Measurements from ENCODE around the gene GALNT7. TPM values are rescaled to one million over a fixed set of nuclear protein-coding genes. Genes with fewer than 3 reads are reported as not detected.

Gene GALNT7
- total RNA-seq, 2 donors from 2014 or later, result 17.3 to 19.4 TPM

DNA sequence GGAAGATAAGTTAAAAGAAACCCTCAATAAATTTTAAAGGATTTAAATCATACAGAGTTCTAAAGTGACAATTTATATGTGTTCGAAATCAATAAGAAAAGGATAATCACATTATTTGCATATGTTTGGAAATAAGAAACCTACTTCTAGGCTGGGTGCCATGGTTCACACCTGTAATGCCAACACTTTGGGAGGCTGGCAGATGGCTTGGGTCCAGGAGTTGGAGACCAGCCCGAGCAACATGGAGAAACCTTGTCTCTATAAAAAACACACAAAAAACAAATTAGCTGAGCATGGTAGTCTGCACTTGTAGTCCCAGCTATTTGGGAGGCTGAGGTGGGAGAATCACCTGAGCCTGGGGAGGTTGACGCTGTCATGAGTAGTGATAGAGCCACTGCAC is 194.1 kb downstream of the GALNT7 start:
- Mint-ChIP-seq H3K4me1 (ENCODE audit: low read depth in 2 of 2) (peaks cover 9 to 14% of the 10 kb centered on the region in 2 donors), H3K27me3 (no peaks in the 10 kb centered on the region), H3K36me3 (no peaks in the 10 kb centered on the region), H3K27ac (no peak overlapping the region), H3K4me3 (no peak overlapping the region), H3K9me3 (no peaks in the 10 kb centered on the region)
- DNase-seq (ENCODE audit: low spot score) (no peak), ATAC-seq (no peak)

DNA sequence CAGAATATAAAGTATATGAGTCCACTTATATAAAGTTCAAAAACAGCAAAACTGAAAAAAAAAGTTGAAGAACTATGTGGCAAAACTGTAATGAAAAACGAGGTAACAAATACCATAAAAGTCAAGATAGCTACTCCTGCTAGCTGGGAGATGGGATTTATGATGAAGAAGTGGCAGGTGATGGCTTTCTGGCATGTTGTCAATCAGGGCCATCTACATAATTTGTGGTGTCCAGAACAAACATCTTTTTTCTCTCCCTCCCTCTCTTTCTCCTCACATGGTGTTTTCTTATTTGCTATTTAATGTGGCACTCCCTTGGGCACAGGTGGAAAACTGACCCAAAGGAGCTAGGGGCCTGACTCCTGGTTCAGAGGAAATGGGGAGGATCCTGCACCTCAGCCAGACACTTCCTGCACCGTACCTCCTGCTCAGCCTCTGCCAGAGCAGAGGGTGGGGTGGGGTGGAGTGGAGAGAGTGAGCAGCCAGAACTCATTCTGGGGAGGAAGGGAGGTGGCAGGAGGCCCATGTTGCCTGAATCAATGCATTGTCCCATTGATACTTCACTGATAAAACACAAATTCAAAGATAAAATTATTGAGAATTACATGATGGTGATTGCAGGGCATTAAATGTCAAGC is 196.9 kb downstream of the GALNT7 start:
- no peaks in the 10 kb centered on the region for H3K9me3 Mint-ChIP-seq
- ATAC-seq, result no peak
- no peak for DNase-seq (ENCODE audit: low spot score)
- no peaks in the 10 kb centered on the region for H3K36me3 Mint-ChIP-seq
- no peaks in the 10 kb centered on the region for H3K27me3 Mint-ChIP-seq
- H3K27ac Mint-ChIP-seq, result no peak overlapping the region
- H3K4me3 Mint-ChIP-seq, result no peak overlapping the region
- H3K4me1 Mint-ChIP-seq (ENCODE audit: low read depth in 2 of 2), result peaks cover 13 to 22% of the 10 kb centered on the region in 2 donors

DNA sequence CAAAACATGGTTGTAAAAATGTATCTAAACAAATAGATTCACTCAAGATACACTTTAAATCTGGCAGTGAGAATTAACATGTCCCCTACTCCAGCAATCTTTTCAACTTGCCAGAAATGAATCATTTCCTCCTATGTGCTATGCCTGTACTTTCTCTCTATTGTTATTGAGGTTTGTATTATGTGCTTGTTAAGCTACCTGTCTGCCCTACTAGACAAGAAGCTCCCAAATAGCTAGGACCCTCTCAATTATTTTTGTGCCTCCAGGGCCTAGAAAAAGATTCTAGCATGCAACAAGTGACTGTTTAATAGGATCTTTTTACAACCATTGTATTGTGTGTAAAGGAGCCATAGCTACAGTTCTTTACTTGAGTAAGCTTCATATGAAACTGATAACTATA is 198.7 kb downstream of the GALNT7 start:
- Mint-ChIP-seq H3K36me3 (no peaks in the 10 kb centered on the region), H3K4me1 (ENCODE audit: low read depth in 2 of 2) (peaks cover 16 to 27% of the 10 kb centered on the region in 2 donors)
- no peak for ATAC-seq

DNA sequence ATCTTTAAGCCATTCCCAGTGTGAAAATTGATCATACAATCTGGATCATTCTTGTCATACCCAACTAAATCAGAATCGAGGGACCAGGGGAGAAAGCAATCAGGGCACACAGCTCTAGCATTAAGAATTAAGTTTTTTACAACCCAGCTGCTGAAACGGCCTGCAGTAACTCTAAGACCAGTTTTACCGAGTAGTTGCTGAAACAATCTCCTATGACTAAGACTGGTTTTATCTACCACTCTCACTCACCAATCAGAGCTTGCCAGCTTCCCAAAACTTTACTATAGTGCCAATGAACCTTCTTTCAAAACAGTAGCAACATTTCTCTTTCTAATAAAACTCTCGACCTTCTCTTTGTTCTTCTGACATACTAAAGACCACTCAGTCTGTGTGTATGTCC is 199.3 kb downstream of the GALNT7 start:
- no peak for ATAC-seq
- H3K4me3 Mint-ChIP-seq, result no peak overlapping the region
- H3K4me1 Mint-ChIP-seq (ENCODE audit: low read depth in 2 of 2), result peaks cover 21 to 30% of the 10 kb centered on the region in 2 donors
- no peak overlapping the region for H3K27ac Mint-ChIP-seq
- H3K9me3 Mint-ChIP-seq, result no peaks in the 10 kb centered on the region
- DNase-seq (ENCODE audit: low spot score), result no peak
- H3K27me3 Mint-ChIP-seq, result no peaks in the 10 kb centered on the region
- H3K36me3 Mint-ChIP-seq, result no peaks in the 10 kb centered on the region

More for the DNA sequence above, 198.7 kb downstream of the GALNT7 start:
- H3K27ac Mint-ChIP-seq, result peak overlapping the region in 1 of 2 donors; percentile 34
- H3K27me3 Mint-ChIP-seq, result no peaks in the 10 kb centered on the region
- no peaks in the 10 kb centered on the region for H3K9me3 Mint-ChIP-seq
- peak overlapping the region; percentile 17 for H3K4me3 Mint-ChIP-seq
- DNase-seq (ENCODE audit: low spot score), result no peak

DNA sequence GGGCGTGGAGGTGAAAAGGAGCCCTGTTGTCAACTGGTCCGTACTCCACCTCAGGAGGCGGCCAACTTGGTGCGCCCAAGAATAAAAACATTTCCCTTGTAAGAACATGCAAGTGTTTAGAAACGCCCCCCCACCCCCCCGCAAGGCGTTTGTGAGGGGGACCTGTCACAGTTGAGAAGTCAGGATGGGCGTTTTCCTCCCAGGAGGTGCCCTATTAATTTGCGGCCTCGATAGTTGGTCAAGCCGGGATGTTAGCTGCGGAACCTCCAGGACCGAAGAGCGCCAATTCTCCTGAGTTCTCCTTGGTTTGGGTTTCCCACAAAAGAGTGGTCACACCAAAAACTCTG is 201.5 kb downstream of the GALNT7 start:
- Mint-ChIP-seq H3K4me1 (ENCODE audit: low read depth in 2 of 2) (peaks cover 25 to 36% of the 10 kb centered on the region in 2 donors), H3K27me3 (no peaks in the 10 kb centered on the region), H3K36me3 (no peaks in the 10 kb centered on the region), H3K9me3 (no peaks in the 10 kb centered on the region), H3K4me3 (peak overlapping the region; percentile 100), H3K27ac (peak overlapping the region; percentile 93 to 96)
- ATAC-seq, result peak; percentile 3 to 10
- peak; percentile 63 for DNase-seq (ENCODE audit: low spot score)

DNA sequence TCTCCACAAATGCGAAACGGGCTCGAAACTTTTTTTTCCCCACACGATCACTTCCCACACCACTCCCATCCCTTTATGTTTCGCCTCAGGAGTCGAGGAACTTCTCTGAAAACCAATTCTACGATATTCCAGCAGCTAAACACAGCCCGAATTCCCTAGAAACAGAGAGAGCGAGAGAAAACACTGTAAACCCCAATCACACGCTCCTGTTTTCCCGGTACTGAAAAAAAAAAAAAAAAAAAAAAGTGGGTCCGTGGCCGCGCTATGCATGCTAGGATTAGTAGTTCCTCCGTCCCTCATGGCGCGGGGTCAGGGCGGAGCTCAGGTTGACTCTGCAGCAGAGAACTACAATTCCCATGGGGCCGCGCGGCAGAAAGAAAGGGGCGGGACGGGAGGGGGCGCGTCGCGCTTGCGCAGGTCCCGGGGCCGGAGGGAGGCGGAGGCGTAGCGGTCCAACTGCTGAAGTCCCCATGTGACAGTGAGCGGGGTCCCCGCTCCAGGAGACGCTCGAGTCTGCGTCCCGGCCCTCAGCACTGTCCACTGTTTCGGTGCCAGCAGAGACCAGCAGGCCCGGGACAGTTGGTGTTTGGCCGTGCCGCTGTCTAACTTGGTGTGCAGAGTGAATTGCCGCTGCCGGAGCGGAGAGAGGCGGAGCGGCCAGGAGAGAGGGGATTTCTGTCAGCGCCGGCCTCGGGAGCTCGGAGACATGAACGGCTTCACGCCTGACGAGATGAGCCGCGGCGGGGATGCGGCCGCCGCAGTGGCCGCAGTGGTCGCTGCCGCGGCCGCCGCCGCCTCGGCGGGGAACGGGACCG is 202.1 kb downstream of the GALNT7 start, which contains the start of gene SAP30:
Gene SAP30, plus strand, starts transcription at position 478 of the 815 bp plus-strand sequence. Its CDS starts 229 bp downstream, at position 707.
- Mint-ChIP-seq H3K4me1 (ENCODE audit: low read depth in 2 of 2) (peaks cover 25 to 30% of the 10 kb centered on the region in 2 donors), H3K4me3 (peak within 1 kb of the TSS; percentile 100), H3K27ac (peak within 1 kb of the TSS; percentile 93 to 96), H3K9me3 (no peaks in the 10 kb centered on the region), H3K36me3 (no peaks in the 10 kb centered on the region), H3K27me3 (no peaks in the 10 kb centered on the region)
- ATAC-seq (peak; percentile 95 to 96), DNase-seq (ENCODE audit: low spot score) (peak; percentile 97)

DNA sequence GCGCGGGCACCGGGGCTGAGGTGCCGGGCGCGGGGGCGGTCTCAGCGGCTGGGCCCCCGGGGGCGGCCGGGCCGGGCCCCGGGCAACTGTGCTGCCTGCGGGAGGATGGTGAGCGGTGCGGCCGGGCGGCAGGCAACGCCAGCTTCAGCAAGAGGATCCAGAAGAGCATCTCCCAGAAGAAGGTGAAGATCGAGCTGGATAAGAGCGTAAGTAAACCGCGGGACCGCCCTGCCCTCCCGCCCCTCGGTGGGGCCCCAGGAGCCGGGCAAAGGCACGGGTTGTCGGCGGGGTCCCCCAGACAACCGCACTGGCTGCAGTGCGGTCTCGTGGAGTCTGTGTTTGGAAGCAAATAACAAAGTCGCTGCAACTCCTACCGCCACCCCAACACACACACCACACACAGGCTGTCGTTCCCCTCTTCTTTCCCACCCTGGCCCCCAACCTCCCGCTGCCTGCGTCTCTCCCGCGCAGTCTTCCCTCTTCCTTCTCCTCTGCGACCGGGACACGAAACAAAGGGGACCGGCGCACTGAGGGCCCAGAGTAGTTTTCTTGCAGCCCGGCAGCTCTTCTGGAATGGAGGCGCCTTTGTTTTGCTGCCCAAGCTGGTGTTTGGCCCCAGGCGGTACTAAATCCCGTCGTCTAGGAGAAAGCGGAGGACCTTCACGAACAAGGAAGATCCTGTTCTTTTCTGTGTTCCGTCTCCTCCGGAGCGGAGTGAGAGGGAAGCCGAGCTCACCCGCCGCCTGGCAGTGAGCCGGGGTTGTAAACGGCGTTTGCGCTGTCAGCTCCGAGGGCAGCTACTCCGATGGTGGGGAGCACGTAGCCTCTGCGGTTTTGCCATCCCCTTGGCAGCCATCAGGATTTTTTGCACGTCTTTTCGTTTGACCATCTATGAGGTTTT is 202.9 kb downstream of the GALNT7 start:
- peak overlapping the region; percentile 93 to 96 for H3K27ac Mint-ChIP-seq
- no peak for DNase-seq (ENCODE audit: low spot score)
- peak overlapping the region; percentile 100 for H3K4me3 Mint-ChIP-seq
- no peaks in the 10 kb centered on the region for H3K36me3 Mint-ChIP-seq
- H3K9me3 Mint-ChIP-seq, result no peaks in the 10 kb centered on the region
- no peaks in the 10 kb centered on the region for H3K27me3 Mint-ChIP-seq
- H3K4me1 Mint-ChIP-seq (ENCODE audit: low read depth in 2 of 2), result peaks cover 25 to 29% of the 10 kb centered on the region in 2 donors
- ATAC-seq, result peak; percentile 35 to 36

Other genes starting within 250 kb of the GALNT7 start
- 100 to 1,000 TPM; 256 to 524 TPM for gene HMGB2, start 165.5 kb downstream of the GALNT7 start, total RNA-seq
- 10 to 100 TPM; 14.4 to 22.7 TPM for gene SAP30, start 202.1 kb downstream of the GALNT7 start, total RNA-seq
- not detected for gene SCRG1, start 230.3 kb downstream of the GALNT7 start, total RNA-seq